ENCODE results near the gene MPG. TPM values are rescaled to one million over a fixed set of nuclear protein-coding genes. Genes with fewer than 3 reads are reported as not detected.

Gene MPG
- total RNA-seq, 1 experiment from 2014 or later = 85.7 TPM

- ATAC-seq = peak; percentile 89
- in situ Hi-C loops (cut with HindIII; ENCODE audit: low pct_unique_long_range_greater_than_20kb, low sequenced_read_pairs) = no loop called here
These were observed 28.7 kb downstream of the MPG start for GRCh38 chr16:106623-107324.

GRCh38 chr16:112153-112840, 34.3 kb downstream of the MPG start:
- in situ Hi-C loops (cut with HindIII; ENCODE audit: low pct_unique_long_range_greater_than_20kb, low sequenced_read_pairs) (no loop called here), intact Hi-C loops (cut with micrococcal nuclease; ENCODE audit: unreplicated experiment) (no loop called here)
- TF ChIP-seq POLR2AphosphoS5 (IDR thresholded peaks at IDR 0.05; ENCODE audit: low read depth, low read length) (no peak), SIN3A (IDR thresholded peaks at IDR 0.05; ENCODE audit: borderline replicate concordance, insufficient read depth, low read depth, low read length) (no peak), TCF7L2 (IDR thresholded peaks at IDR 0.05; ENCODE audit: low read depth, low read length) (no peak), CTCF (IDR thresholded peaks at IDR 0.05) (no peak)
- TF ChIP-seq, protein P1, sequence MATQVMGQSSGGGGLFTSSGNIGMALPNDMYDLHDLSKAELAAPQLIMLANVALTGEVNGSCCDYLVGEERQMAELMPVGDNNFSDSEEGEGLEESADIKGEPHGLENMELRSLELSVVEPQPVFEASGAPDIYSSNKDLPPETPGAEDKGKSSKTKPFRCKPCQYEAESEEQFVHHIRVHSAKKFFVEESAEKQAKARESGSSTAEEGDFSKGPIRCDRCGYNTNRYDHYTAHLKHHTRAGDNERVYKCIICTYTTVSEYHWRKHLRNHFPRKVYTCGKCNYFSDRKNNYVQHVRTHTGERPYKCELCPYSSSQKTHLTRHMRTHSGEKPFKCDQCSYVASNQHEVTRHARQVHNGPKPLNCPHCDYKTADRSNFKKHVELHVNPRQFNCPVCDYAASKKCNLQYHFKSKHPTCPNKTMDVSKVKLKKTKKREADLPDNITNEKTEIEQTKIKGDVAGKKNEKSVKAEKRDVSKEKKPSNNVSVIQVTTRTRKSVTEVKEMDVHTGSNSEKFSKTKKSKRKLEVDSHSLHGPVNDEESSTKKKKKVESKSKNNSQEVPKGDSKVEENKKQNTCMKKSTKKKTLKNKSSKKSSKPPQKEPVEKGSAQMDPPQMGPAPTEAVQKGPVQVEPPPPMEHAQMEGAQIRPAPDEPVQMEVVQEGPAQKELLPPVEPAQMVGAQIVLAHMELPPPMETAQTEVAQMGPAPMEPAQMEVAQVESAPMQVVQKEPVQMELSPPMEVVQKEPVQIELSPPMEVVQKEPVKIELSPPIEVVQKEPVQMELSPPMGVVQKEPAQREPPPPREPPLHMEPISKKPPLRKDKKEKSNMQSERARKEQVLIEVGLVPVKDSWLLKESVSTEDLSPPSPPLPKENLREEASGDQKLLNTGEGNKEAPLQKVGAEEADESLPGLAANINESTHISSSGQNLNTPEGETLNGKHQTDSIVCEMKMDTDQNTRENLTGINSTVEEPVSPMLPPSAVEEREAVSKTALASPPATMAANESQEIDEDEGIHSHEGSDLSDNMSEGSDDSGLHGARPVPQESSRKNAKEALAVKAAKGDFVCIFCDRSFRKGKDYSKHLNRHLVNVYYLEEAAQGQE (IDR thresholded peaks at IDR 0.05; ENCODE audit: insufficient read depth in 1 of 2, low read depth in 2 of 2, low read length in 1 of 2) = no peak
- H3K4me1 ChIP-seq (ENCODE audit: control insufficient read depth, insufficient read depth, low read length) = no peaks in the 10 kb centered on the region; the same call in 1 of the 2 replicates
- peaks cover 14% of the 10 kb centered on the region for H3K36me3 ChIP-seq (ENCODE audit: control insufficient read depth, insufficient read depth, low read length)
- ATAC-seq (no peak), DNase-seq (ENCODE audit: low read depth, low spot score) (no peak)
- no peaks in the 10 kb centered on the region for H3K9me3 ChIP-seq (ENCODE audit: control insufficient read depth, insufficient read depth, low read depth, low read length)
- ChIA-PET CTCF (no interaction called here), POLR2A (no interaction called here)
- BruUV-seq (replicated peaks) = no TSS peak
- H3K27ac ChIP-seq (ENCODE audit: low read length) = no peak overlapping the region
- no peaks in the 10 kb centered on the region for H3K27me3 ChIP-seq (ENCODE audit: control insufficient read depth, insufficient read depth, low read length)
- no peak overlapping the region for H3K4me3 ChIP-seq (ENCODE audit: low read depth in 2 of 2, low read length in 2 of 2)

More at GRCh38 chr16:106623-107324, 28.7 kb downstream of the MPG start:
- Histone ChIP-seq H3K36me3 (ENCODE audit: control insufficient read depth, insufficient read depth, low read length) (peaks cover 2% of the 10 kb centered on the region; the same call in 1 of the 2 replicates), H3K4me1 (ENCODE audit: control insufficient read depth, insufficient read depth, low read length) (no peaks in the 10 kb centered on the region), H3K27ac (ENCODE audit: low read length) (no peak overlapping the region), H3K27me3 (ENCODE audit: control insufficient read depth, insufficient read depth, low read length) (no peaks in the 10 kb centered on the region), H3K4me3 (ENCODE audit: low read depth in 2 of 2, low read length in 2 of 2) (no peak overlapping the region), H3K9me3 (ENCODE audit: control insufficient read depth, insufficient read depth, low read depth, low read length) (no peaks in the 10 kb centered on the region)
- intact Hi-C loops (cut with micrococcal nuclease; ENCODE audit: unreplicated experiment) = loop anchor here (2.0 kb wide), 1 partner anchor 74 kb away; the partner anchor contains the start of gene HBQ1
- CTCF ChIA-PET = interaction anchor here (0.5 to 1.6 kb wide), 8 partner anchors 10 to 256 kb away, joined by 3 to 9 read pairs (median 4); partner anchors contain the start of gene AXIN1
- TF ChIP-seq, protein P1 (IDR thresholded peaks at IDR 0.05; ENCODE audit: insufficient read depth in 1 of 2, low read depth in 2 of 2, low read length in 1 of 2) = no peak
- TF ChIP-seq TCF7L2 (IDR thresholded peaks at IDR 0.05; ENCODE audit: low read depth, low read length) (no peak), POLR2AphosphoS5 (IDR thresholded peaks at IDR 0.05; ENCODE audit: low read depth, low read length) (no peak), CTCF (IDR thresholded peaks at IDR 0.05) (peak; percentile 90), SIN3A (IDR thresholded peaks at IDR 0.05; ENCODE audit: borderline replicate concordance, insufficient read depth, low read depth, low read length) (no peak)
- POLR2A ChIA-PET = interaction anchor here (0.7 kb wide), 1 partner anchor 231 kb away, joined by 4 read pairs; no protein-coding TSS in a partner anchor
- DNase-seq (ENCODE audit: low read depth, low spot score) = peak; percentile 47
- no TSS peak for BruUV-seq (replicated peaks)
